Measurements from ENCODE around the gene C2orf72. TPM values are rescaled to one million over a fixed set of nuclear protein-coding genes. Genes with fewer than 3 reads are reported as not detected.

C2orf72 gene
- total RNA-seq, 4 donors from 2014 or later = 0.50 TPM; not detected in 3

DNA sequence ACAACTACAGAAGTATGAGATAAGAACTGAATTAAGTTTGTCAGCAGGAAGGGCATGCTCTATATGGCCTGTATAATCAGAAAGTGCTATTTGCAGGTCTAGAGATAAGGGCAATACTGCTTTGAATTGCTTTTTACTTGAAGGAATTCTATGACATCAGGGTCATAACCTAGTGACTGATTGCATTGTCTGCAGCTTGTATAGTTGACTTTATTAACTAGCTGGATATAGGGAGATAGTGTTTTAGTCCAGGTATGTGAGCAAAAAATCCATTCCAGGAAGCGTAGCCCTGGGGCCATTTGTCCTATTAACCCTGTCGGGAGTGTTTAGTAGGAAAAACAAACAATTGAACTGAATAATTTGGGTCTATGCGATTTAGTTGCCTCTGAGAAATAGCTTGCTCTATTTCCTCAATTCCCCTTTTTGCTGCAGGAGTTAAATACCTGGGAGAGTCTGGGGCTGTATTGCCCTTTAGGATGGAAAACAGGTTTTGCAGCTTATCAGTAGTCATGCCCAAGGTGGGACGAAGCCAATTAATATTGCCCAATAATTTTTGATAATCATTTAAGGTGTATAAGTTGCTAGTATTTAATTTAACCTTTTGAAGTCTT, 57.5 kb downstream of the C2orf72 start:
- WGBS, 2 donors = 92 to 94% methylated on average over 4 of the region's 4 CpGs
- H3K36me3 ChIP-seq = peaks cover 6 to 9% of the 10 kb centered on the region in 2 donors

More for the DNA sequence above, 57.5 kb downstream of the C2orf72 start:
- Histone ChIP-seq H3K27ac (no peak overlapping the region), H3K9me3 (no peaks in the 10 kb centered on the region), H3K4me1 (no peaks in the 10 kb centered on the region), H3K27me3 (no peaks in the 10 kb centered on the region), H3K4me3 (replicated peaks in 1 of 3) (no peak overlapping the region)
- TF ChIP-seq, protein P1, sequence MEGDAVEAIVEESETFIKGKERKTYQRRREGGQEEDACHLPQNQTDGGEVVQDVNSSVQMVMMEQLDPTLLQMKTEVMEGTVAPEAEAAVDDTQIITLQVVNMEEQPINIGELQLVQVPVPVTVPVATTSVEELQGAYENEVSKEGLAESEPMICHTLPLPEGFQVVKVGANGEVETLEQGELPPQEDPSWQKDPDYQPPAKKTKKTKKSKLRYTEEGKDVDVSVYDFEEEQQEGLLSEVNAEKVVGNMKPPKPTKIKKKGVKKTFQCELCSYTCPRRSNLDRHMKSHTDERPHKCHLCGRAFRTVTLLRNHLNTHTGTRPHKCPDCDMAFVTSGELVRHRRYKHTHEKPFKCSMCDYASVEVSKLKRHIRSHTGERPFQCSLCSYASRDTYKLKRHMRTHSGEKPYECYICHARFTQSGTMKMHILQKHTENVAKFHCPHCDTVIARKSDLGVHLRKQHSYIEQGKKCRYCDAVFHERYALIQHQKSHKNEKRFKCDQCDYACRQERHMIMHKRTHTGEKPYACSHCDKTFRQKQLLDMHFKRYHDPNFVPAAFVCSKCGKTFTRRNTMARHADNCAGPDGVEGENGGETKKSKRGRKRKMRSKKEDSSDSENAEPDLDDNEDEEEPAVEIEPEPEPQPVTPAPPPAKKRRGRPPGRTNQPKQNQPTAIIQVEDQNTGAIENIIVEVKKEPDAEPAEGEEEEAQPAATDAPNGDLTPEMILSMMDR (IDR thresholded peaks at IDR 0.05) = no peak
- TF ChIP-seq POLR2A (IDR thresholded peaks at IDR 0.05) = no peak
- no peak for DNase-seq
- intact Hi-C loops (cut with DNase I) = no loop called here

Other genes starting within 250 kb of the C2orf72 start
- 10 to 100 TPM; 29.2 to 54.0 (median 45.4) TPM for gene ITM2C, start 172.6 kb upstream of the C2orf72 start, total RNA-seq
- gene GPR55, start 112.3 kb upstream of the C2orf72 start, total RNA-seq = under 1 TPM in 1 of 4 donors, not detected in 3; 0.11 TPM
- under 1 TPM in 1 of 4 donors, not detected in 3; 0.54 TPM for gene SPATA3, start 41.4 kb upstream of the C2orf72 start, total RNA-seq
- 10 to 100 TPM; 60.2 to 98.7 (median 78.4) TPM for gene PSMD1, start 19.3 kb downstream of the C2orf72 start, total RNA-seq
- 10 to 100 TPM in 1 of 4 donors, 1 to 10 TPM in 3; 2.3 to 16.8 (median 4.6) TPM for gene HTR2B, start 87.5 kb downstream of the C2orf72 start, total RNA-seq
- gene ARMC9, start 161.1 kb downstream of the C2orf72 start, total RNA-seq = 10 to 100 TPM; 20.3 to 30.7 (median 28.0) TPM